ENCODE results near the gene RIOK3.
A peak's percentile ranks its signal among the peaks of the same experiment; 100 is the strongest.
"Not testable (repeated sequence)": the region's sequence is repeated elsewhere in the genome, so short reads cannot be mapped to it uniquely, and the experiment has no call there.

The RIOK3 gene

GRCh38 chr18:23499291-23499781 lies 46.2 kb downstream of the RIOK3 start:
- DNase-seq = no peak

GRCh38 chr18:23501626-23502025 lies 48.5 kb downstream of the RIOK3 start:
- DNase-seq = no peak

GRCh38 chr18:23502516-23503037 lies 49.5 kb downstream of the RIOK3 start:
- DNase-seq = no peak

- DNase-seq = peak; percentile 96
Measured at GRCh38 chr18:23503038-23503962, 50.2 kb downstream of the RIOK3 start, which contains the start of gene RMC1. Gene RMC1, plus strand, starts transcription at chr18:23503511. Its CDS starts 108 bp downstream, at chr18:23503619.

- DNase-seq = peak; percentile 14
Measured at GRCh38 chr18:23503963-23504344, 50.9 kb downstream of the RIOK3 start.

GRCh38 chr18:23504720-23505119 lies 51.6 kb downstream of the RIOK3 start:
- peak; percentile 54 for DNase-seq

- DNase-seq = no peak
Measured at GRCh38 chr18:23506393-23506792, 53.3 kb downstream of the RIOK3 start.

- not testable (repeated sequence) for DNase-seq
Measured at GRCh38 chr18:23510923-23511322, 57.8 kb downstream of the RIOK3 start.

- DNase-seq = not testable (repeated sequence)
Measured at GRCh38 chr18:23512216-23512615, 59.1 kb downstream of the RIOK3 start.

GRCh38 chr18:23512641-23513040 lies 59.6 kb downstream of the RIOK3 start:
- no peak for DNase-seq

- DNase-seq = peak; percentile 83
Measured at GRCh38 chr18:23515911-23516546, 62.9 kb downstream of the RIOK3 start.

GRCh38 chr18:23519734-23520133 lies 66.6 kb downstream of the RIOK3 start:
- DNase-seq = no peak

- DNase-seq = no peak
Measured at GRCh38 chr18:23521271-23521670, 68.2 kb downstream of the RIOK3 start.

- DNase-seq = no peak
Measured at GRCh38 chr18:23521907-23522306, 68.8 kb downstream of the RIOK3 start.

GRCh38 chr18:23523429-23524212 lies 70.5 kb downstream of the RIOK3 start:
- DNase-seq = no peak

- DNase-seq = no peak
Measured at GRCh38 chr18:23524213-23524707, 71.2 kb downstream of the RIOK3 start.

GRCh38 chr18:23526501-23527063 lies 73.5 kb downstream of the RIOK3 start:
- DNase-seq = no peak

- DNase-seq = no peak
Measured at GRCh38 chr18:23528580-23529472, 75.7 kb downstream of the RIOK3 start.

- no peak for DNase-seq
Measured at GRCh38 chr18:23529604-23530003, 76.5 kb downstream of the RIOK3 start.

- no peak for DNase-seq
Measured at GRCh38 chr18:23530195-23530594, 77.1 kb downstream of the RIOK3 start.

- DNase-seq = no peak
Measured at GRCh38 chr18:23531912-23532311, 78.8 kb downstream of the RIOK3 start.
